HUDEP-2 (cell line): Measurements from ENCODE around the gene DLG2.
"Not testable (repeated sequence)": the region's sequence is repeated elsewhere in the genome, so short reads cannot be mapped to it uniquely, and the experiment has no call there.

Source experiments
- DNase-seq, 76 experiments: peaks; one replicate each; lab custom pipeline; 2025; ENCODE audit not compliant: unreplicated experiment in 76 of 76; lab: John Stamatoyannopoulos, UW

The DLG2 gene

GRCh38 chr11:84865791-84866535 lies 761.2 kb downstream of the DLG2 start:
- no peak for DNase-seq

GRCh38 chr11:84865257-84865656 lies 761.9 kb downstream of the DLG2 start:
- no peak for DNase-seq

GRCh38 chr11:84857746-84858145 lies 769.4 kb downstream of the DLG2 start:
- DNase-seq, result no peak

- no peak for DNase-seq
Measured at GRCh38 chr11:84855508-84856245, 771.5 kb downstream of the DLG2 start.

- no peak for DNase-seq
Measured at GRCh38 chr11:84854498-84854880, 772.7 kb downstream of the DLG2 start.

- DNase-seq, result no peak
Measured at GRCh38 chr11:84853841-84854497, 773.2 kb downstream of the DLG2 start.

- DNase-seq, result no peak
Measured at GRCh38 chr11:84847842-84848241, 779.3 kb downstream of the DLG2 start.

GRCh38 chr11:84840201-84840600 lies 786.9 kb downstream of the DLG2 start:
- DNase-seq, result not testable (repeated sequence)

- no peak for DNase-seq
Measured at GRCh38 chr11:84837402-84838069, 789.6 kb downstream of the DLG2 start.

- no peak for DNase-seq
Measured at GRCh38 chr11:84836371-84836770, 790.8 kb downstream of the DLG2 start.

GRCh38 chr11:84833488-84834088 lies 793.6 kb downstream of the DLG2 start:
- DNase-seq, result no peak

- DNase-seq, result no peak
Measured at GRCh38 chr11:84830372-84830771, 796.8 kb downstream of the DLG2 start.

- DNase-seq, result no peak
Measured at GRCh38 chr11:84829162-84829561, 798.0 kb downstream of the DLG2 start.

GRCh38 chr11:84828616-84829015 lies 798.5 kb downstream of the DLG2 start:
- no peak for DNase-seq

- no peak for DNase-seq
Measured at GRCh38 chr11:84825106-84825660, 802.0 kb downstream of the DLG2 start.

GRCh38 chr11:84824624-84825023 lies 802.5 kb downstream of the DLG2 start:
- DNase-seq, result no peak

- no peak for DNase-seq
Measured at GRCh38 chr11:84819537-84819936, 807.6 kb downstream of the DLG2 start.

GRCh38 chr11:84819128-84819527 lies 808.0 kb downstream of the DLG2 start:
- DNase-seq, result no peak

GRCh38 chr11:84817998-84818397 lies 809.1 kb downstream of the DLG2 start:
- no peak for DNase-seq

GRCh38 chr11:84812471-84812969 lies 814.6 kb downstream of the DLG2 start:
- no peak for DNase-seq
